SJSA1 (cell line): ENCODE measurements around the gene RAPGEF1. TPM values are rescaled to one million over a fixed set of nuclear protein-coding genes. Genes with fewer than 3 reads are reported as not detected.
"Not testable (repeated sequence)": the region's sequence is repeated elsewhere in the genome, so short reads cannot be mapped to it uniquely, and the experiment has no call there.

Source experiments
- DNase-seq, 2 experiments: peaks; one replicate each; pipeline ENCODE4 v3.0.0-alpha.2; 2015 to 2020; ENCODE audit warnings: low spot score in 2 of 2, low read depth in 1 of 2
- H3K27ac ChIP-seq: fragments of 250-450 bp; sonication (Bioruptor Pico); 2 replicates; pipeline ENCODE4 v1.5.1; 2020; ENCODE audit warnings: mild to moderate bottlenecking, moderate library complexity
- H3K27me3 ChIP-seq: fragments of 250-450 bp; sonication (Bioruptor Pico); replicated peaks from 2 replicates; pipeline ENCODE4 v1.5.1; 2020; ENCODE audit warnings: mild to moderate bottlenecking, moderate library complexity
- H3K36me3 ChIP-seq: fragments of 250-450 bp; sonication (Bioruptor Pico); 2 replicates; pipeline ENCODE4 v1.5.1; 2020; ENCODE audit warnings: mild to moderate bottlenecking
- H3K4me1 ChIP-seq: fragments of 250-450 bp; sonication (Bioruptor Pico); replicated peaks from 2 replicates; pipeline ENCODE4 v1.6.1; 2021; ENCODE audit warnings: mild to moderate bottlenecking
- H3K4me3 ChIP-seq: fragments of 250-450 bp; sonication (Bioruptor Pico); 2 replicates; pipeline ENCODE4 v1.5.1; 2020; ENCODE audit warnings: mild to moderate bottlenecking
- H3K9me3 ChIP-seq: fragments of 250-450 bp; sonication (Bioruptor Pico); replicated peaks from 2 replicates; pipeline ENCODE4 v1.5.1; 2020; ENCODE audit warnings: mild to moderate bottlenecking
- total RNA-seq: library from RNA; depleted of rRNA; stranded (reverse); fragments of >200 nt; shearing (Covaris generic); gene quantifications from 2 replicates; pipeline ENCODE4 v1.2.3, GENCODE V29; 2014

Gene RAPGEF1
- total RNA-seq, 1 experiment from 2014 or later, result 23.6 TPM

DNA sequence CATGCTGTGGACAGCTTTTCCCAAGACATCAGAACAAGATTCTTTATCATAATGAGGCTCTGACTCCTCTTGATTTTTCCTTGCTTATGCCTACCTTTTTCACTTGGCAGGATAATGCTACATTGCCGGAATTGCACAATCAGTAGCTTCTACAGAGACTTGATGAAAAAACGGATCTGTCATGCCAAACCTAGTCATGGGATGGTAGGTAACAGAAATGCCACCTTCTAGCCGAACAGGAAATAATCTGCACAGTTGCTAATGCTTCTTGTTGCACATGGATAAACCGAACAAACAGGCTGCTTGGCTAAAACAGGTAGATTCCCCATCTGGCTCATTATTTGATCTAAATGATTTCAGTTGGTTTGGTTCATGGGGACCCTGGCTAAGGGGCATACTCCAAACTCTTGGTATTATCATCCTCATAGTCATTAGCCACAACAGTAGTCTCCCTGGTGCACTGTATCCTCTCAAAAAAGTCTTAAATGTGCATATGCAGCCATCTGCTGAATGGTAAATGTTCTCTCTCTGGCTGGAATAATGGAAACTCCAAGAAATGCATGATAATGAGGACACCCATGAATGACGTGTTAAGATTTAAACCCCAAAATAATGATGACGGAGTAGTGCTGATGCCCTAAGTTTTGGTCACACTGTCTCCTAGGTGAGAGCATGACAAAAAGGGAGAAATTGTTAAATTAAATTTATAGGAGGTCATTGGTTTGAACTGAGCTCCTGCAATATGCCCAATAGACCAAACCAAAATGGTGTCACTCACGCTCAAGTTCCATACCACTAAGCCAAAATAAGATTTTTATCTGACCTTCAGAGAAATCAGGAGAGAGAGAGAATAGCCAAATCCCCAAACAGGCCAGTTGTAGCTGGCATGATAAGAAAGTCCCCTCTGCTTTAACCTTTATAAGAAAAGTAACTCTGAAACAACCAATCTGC is 47.0 kb downstream of the RAPGEF1 start:
- no peaks in the 10 kb centered on the region for H3K9me3 ChIP-seq
- H3K27ac ChIP-seq, result no peak overlapping the region
- no peak overlapping the region for H3K4me3 ChIP-seq
- H3K36me3 ChIP-seq, result no peaks in the 10 kb centered on the region
- H3K4me1 ChIP-seq, result no peaks in the 10 kb centered on the region
- H3K27me3 ChIP-seq, result no peaks in the 10 kb centered on the region
- no peak for DNase-seq

DNA sequence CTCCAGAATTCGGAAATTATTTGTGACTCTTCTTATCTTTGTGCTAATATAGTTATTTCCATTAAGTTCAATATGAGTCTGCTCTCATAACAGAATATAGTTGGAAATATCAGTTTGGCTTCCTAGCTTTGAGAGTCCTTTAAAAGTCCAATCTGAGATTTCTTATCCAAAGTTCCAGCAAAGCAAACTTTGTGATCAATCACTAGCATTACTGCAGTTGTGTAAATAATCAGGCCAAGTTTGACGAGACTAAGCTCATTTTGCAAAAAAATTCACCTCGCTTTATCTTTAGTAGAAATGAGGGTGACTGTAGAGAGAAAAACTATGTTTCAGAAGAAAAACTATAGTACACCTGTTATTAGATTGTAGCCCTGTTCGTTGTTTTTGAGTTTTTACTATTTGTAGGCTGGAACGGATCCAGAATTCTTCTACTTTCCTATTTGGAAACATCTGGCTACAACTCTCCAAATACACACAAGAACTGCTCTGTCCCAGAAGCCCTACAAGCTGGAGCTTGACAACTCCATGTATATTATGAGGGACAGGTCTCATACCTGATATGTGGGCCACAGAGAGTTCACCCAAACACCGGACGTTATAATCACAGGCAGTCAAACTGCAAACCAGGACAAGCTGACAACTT is 47.8 kb downstream of the RAPGEF1 start:
- no peaks in the 10 kb centered on the region for H3K4me1 ChIP-seq
- DNase-seq, result no peak
- no peak overlapping the region for H3K27ac ChIP-seq
- no peak overlapping the region for H3K4me3 ChIP-seq
- H3K9me3 ChIP-seq, result no peaks in the 10 kb centered on the region
- no peaks in the 10 kb centered on the region for H3K36me3 ChIP-seq
- no peaks in the 10 kb centered on the region for H3K27me3 ChIP-seq

DNA sequence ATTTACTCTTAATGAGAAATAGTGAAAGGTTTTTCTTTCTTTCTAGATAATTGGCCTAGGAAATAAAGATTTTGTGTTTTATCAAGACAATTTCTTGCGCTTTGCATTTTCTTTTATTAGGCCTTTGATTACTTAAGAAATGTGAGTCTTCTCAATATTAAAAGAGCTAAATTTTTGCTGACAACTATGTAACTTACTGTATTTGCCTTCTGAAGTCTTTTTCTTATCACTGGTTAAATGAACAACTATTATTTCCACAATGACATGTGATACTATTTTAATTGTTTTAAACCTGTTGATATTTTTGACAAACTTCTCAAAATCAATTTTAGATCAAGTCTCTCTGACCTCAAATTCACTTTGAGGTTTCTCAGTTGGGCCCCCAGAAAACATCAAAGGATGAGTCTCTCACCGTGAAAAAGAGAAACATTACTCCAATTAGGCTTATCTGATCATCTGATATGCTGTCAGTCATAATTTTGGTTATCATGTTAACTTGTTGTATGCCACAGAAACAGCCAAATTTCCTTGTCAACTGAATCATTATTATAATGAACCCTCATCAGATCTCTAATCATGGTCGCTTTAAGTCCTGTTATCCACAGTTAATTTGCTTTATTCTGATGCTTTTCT is 48.8 kb downstream of the RAPGEF1 start:
- no peak overlapping the region for H3K27ac ChIP-seq
- H3K9me3 ChIP-seq, result no peaks in the 10 kb centered on the region
- no peaks in the 10 kb centered on the region for H3K36me3 ChIP-seq
- H3K27me3 ChIP-seq, result no peaks in the 10 kb centered on the region
- no peaks in the 10 kb centered on the region for H3K4me1 ChIP-seq
- H3K4me3 ChIP-seq, result no peak overlapping the region
- no peak for DNase-seq

DNA sequence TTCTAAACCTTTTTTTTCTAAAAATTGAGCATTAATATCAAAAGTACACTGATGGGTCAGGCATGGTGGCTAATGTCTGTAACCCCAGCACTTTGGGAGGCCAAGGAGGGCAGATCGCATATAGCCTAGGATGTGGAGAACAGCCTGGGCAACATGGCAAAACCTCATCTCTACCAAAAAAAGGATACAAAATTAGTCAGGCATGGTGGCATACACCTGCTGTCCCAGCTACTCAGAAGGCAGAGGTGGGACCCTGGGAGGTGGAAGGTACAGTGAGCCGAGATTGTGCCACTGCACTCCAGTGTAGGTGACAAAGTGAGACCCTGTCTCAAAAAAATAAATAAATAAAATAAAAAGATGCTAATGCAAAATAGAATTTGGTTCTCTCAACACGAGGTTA is 49.4 kb downstream of the RAPGEF1 start:
- H3K27me3 ChIP-seq, result no peaks in the 10 kb centered on the region

DNA sequence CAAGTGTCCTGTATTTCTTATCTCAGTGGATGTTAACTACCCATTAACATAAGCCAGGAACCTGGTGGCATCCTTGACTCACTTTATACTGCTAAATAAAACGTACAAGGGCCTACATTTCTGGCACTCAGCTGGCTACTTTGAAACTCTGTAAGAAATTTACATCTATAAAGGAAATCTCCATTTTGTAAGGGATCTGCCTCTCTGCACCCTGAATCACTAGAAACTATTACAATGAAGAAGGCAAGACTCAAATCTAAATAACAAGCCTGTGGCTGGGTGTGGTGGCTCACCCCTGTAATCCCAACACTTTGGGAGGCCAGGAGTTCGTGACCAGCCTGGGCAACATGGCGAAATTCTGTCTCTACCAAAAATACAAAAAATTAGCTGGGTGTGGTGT is 51.5 kb downstream of the RAPGEF1 start:
- no peak for DNase-seq

More for the DNA sequence above, 49.4 kb downstream of the RAPGEF1 start:
- Histone ChIP-seq H3K9me3 (no peaks in the 10 kb centered on the region), H3K36me3 (no peaks in the 10 kb centered on the region), H3K4me3 (no peak overlapping the region), H3K27ac (no peak overlapping the region), H3K4me1 (no peaks in the 10 kb centered on the region)
- no peak for DNase-seq

DNA sequence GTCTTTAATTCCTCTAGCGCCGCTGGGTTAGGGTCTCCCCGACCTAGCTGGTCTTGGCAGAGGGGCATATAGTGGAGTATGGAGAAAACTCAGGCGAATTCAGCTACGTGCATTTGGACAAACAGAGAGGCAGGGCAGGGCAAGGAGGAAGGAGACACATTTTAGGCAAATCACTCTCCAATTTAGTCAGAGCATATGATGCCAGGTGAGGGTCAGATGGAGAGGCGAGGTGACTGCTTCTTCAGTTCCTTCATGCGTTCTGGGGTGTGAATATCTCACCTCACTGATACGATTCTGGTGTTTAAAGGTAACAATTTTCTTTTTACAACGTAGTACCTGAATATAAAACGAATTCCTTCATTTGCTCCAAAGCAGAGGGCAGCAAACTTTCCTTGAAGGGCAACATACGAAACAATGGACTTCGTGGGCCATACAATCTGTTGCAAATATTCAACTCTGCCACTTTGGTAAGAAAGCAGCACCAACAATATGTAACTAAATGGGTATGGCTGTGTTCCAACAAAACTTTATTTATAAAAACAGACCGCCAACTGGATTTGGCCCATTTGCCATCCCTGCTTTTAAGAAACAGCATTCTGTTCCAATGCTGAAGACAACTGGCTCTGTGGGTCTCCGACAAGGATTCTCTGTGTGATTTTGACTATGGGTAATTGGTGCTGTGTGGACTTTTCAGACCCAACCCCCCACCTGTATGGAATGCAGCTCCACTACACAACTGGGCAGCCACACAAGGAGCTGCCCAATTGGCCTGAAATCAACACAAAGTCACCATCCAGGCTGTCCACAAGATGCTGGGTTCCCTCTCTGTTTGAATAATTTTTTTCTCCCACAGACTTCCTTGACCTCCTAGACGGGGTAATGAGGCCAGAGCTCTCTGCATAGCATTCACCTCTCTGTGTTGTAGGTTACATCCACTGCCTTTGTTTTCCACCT is 53.8 kb downstream of the RAPGEF1 start:
- H3K9me3 ChIP-seq, result no peaks in the 10 kb centered on the region
- no peaks in the 10 kb centered on the region for H3K36me3 ChIP-seq

More for the DNA sequence above, 51.5 kb downstream of the RAPGEF1 start:
- Histone ChIP-seq H3K27ac (no peak overlapping the region), H3K36me3 (no peaks in the 10 kb centered on the region), H3K4me1 (no peaks in the 10 kb centered on the region), H3K9me3 (no peaks in the 10 kb centered on the region), H3K27me3 (no peaks in the 10 kb centered on the region), H3K4me3 (no peak overlapping the region)

DNA sequence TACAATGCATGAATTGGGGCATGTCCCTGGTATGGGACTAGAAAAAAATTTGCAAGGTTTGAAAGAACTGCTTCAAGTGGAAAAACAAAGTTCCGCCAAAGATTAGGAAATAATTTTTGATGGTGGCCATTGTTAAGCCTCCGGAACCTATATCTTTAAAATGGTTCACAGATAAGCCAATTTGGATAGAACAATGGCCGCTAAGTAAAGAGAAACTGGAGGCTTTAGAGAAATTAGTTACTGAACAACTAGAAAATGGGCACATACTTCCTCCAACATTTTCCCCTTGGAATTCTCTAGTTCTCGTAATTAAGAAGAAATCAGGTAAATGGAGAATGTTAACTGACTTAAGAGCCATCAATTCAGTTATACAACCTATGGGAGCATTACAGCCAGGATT is 56.8 kb downstream of the RAPGEF1 start:
- H3K9me3 ChIP-seq, H3K4me3 ChIP-seq, H3K36me3 ChIP-seq, H3K27ac ChIP-seq, DNase-seq, H3K27me3 ChIP-seq: not testable (repeated sequence)
- peaks cover 22% of the 10 kb centered on the region for H3K4me1 ChIP-seq

More for the DNA sequence above, 53.8 kb downstream of the RAPGEF1 start:
- Histone ChIP-seq H3K4me3 (no peak overlapping the region), H3K27ac (no peak overlapping the region), H3K4me1 (no peaks in the 10 kb centered on the region), H3K27me3 (no peaks in the 10 kb centered on the region)
- no peak for DNase-seq

DNA sequence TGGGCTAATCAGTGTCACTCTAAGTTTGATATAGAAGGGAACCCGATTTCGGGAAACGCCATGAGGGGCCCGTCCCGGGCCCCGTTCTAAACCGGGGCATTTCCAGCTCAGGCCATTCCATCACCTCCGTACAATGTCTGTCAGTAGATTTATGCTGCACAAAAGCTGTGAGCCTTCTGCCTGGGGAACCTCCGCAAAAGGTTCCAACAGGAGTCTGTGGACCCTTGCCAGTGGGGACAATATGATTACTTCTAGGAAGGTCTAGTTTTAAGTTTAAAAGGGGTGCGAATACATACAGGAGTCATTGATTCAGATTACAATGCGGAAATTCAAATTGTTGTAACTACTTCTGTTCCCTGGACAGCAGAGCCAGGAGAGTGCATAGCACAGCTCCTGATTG is 57.6 kb downstream of the RAPGEF1 start:
- H3K27ac ChIP-seq, result no peak overlapping the region
- no peaks in the 10 kb centered on the region for H3K36me3 ChIP-seq
- no peak for DNase-seq

DNA sequence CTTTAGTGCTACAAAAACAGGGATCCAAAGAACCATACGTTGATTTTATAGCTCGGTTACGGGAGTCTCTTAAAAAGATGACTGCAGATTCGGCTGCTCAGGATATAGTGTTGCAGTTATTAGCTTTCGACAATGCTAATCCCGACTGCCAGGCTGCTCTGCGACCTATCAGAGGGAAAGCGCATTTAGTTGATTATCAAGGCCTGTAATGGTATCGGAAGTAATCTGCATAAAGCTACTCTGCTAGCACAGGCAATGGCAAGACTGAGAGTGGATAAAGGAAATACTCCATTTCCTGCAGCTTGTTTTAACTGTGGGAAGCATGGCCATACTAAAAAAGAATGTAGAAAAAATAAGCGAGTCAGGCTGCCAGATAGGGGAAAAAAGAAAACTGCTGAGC is 58.0 kb downstream of the RAPGEF1 start:
- not testable (repeated sequence) for H3K9me3 ChIP-seq, DNase-seq, H3K36me3 ChIP-seq, H3K27me3 ChIP-seq, H3K27ac ChIP-seq, H3K4me3 ChIP-seq
- peaks cover 33% of the 10 kb centered on the region for H3K4me1 ChIP-seq

More for the DNA sequence above, 57.6 kb downstream of the RAPGEF1 start:
- Histone ChIP-seq H3K9me3 (no peaks in the 10 kb centered on the region), H3K4me3 (no peak overlapping the region), H3K27me3 (no peaks in the 10 kb centered on the region), H3K4me1 (peaks cover 29% of the 10 kb centered on the region)

DNA sequence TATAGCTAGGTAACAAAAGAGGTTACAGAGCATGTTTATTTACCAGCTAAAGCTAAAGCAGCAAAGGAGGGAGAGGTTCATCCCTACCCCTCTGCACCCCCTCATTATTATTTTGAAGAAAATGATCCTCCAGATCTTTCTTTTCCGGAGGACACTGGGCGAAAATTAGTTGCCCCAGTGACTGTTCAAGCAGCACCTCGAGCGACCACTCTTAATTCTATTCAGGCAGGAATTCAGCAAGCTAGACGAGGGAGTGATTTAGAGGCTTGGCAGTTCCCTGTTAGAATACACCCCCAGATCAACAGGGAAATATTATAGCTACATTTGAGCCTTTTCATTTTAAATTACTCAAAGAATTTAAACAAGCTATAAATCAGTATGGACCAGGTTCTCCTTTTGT is 58.8 kb downstream of the RAPGEF1 start:
- H3K4me3 ChIP-seq, H3K27me3 ChIP-seq, H3K27ac ChIP-seq, DNase-seq, H3K9me3 ChIP-seq, H3K36me3 ChIP-seq: not testable (repeated sequence)
- peaks cover 40% of the 10 kb centered on the region for H3K4me1 ChIP-seq

DNA sequence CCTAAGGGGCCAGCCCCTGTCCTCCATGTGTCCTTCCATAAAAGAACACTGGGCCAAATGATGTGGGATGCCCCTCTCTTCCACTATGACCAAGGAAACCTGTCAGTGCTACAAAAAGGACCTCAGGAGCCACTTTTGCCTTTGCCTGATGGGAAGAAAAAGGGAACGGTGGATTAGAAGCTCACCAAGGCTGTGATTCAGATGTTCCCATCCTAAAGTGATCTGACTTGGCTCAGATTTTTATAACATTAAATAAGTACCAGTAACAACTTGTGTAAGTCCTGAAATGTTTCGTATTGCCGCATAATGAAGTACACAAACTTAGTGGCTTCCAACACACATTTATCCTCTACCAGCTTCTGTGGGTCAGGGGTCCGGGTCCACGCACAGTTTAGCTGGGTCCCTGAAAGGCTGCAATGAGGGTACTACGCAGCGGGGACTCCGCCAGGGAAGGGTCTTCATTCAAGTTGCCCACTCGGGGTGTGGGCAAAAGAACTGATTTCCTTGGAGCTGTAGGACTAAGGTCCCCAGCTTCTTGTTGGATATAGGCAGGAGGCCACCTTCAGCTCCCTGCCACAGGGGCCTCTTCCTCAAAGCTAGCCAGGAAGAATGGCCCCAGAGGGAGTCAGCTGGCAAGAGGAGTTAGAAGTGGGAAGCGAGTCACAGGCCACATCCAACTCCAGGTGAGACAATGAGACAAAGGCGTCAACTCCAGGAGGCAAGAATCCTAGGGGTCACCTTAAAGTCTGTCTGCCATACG is 60.4 kb downstream of the RAPGEF1 start:
- no peaks in the 10 kb centered on the region for H3K9me3 ChIP-seq
- no peaks in the 10 kb centered on the region for H3K36me3 ChIP-seq
- no peaks in the 10 kb centered on the region for H3K27me3 ChIP-seq
- no peak for DNase-seq
- H3K27ac ChIP-seq, result 0 out of 2 replicates have a peak overlapping the region, but pooled peaks have one; percentile 18
- no peak overlapping the region for H3K4me3 ChIP-seq
- H3K4me1 ChIP-seq, result peaks cover 50% of the 10 kb centered on the region

DNA sequence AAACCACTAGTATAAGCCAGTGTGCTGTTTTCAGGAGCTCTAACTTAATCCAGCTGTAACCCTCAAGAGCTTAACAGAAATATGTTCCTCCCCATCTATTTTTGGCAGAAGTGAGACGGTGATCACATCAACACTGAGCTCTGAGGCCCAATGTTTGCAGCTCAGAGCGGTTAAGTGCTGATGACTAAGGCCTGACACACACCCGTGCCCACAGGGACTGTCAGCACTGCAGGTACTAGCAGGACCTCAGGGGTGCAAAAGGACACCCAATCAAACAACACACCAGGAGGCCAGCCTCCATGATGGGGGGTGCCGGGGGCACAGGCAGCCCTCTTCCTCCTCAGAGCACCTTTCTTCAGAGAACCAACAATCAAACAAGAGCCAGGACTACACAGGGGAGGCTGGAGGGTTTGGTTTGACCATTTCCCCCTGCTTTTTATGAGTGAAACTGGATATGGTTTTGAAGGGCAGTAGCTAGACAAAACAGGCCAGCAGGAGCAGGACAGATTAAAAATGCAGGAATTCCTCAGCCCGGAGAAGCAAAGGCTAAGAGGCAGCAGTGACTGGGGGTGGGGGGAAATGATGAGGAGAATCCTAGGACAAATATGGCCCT is 61.3 kb downstream of the RAPGEF1 start:
- Histone ChIP-seq H3K27me3 (no peaks in the 10 kb centered on the region), H3K4me3 (no peak overlapping the region), H3K9me3 (no peaks in the 10 kb centered on the region), H3K4me1 (peaks cover 50% of the 10 kb centered on the region), H3K27ac (peak overlapping the region; percentile 73), H3K36me3 (no peaks in the 10 kb centered on the region)
- peak; percentile 90 for DNase-seq
